Type B pancreatic cell (in vitro differentiated cells): ENCODE data around the gene TMEM271. TPM values are rescaled to one million over a fixed set of nuclear protein-coding genes. Genes with fewer than 3 reads are reported as not detected.

ENCODE experiments used
- DNase-seq: peaks from one replicate; pipeline ENCODE4 v3.0.0; 2021; ENCODE audit warnings: mixed read lengths; ENCODE audit not compliant: unreplicated experiment; ENCODE audit errors: extremely low spot score
- H3K27ac Mint-ChIP-seq: 2 replicates; pipeline ENCODE4 v1.8.0; 2021; ENCODE audit warnings: mild to moderate bottlenecking, mixed read lengths
- H3K27me3 Mint-ChIP-seq: 2 replicates; pipeline ENCODE4 v1.8.0; 2021; ENCODE audit warnings: mixed read lengths
- H3K36me3 Mint-ChIP-seq: 2 replicates; pipeline ENCODE4 v1.8.0; 2021; ENCODE audit warnings: mixed read lengths
- H3K4me1 Mint-ChIP-seq: one replicate; pipeline ENCODE4 v1.8.0; 2021; ENCODE audit warnings: mixed read lengths; ENCODE audit not compliant: unreplicated experiment
- H3K4me3 Mint-ChIP-seq: 2 replicates; pipeline ENCODE4 v1.8.0; 2021; ENCODE audit warnings: mild to moderate bottlenecking, mixed read lengths
- H3K9me3 Mint-ChIP-seq: 2 replicates; pipeline ENCODE4 v1.8.0; 2021; ENCODE audit warnings: mixed read lengths
- CTCF ChIP-seq: fragments of 200-600 bp; sonication (generic); conservative IDR thresholded peaks from 2 replicates; pipeline ENCODE4 v1.5.0; 2021; ENCODE audit warnings: antibody characterized with exemption, mild to moderate bottlenecking
- total RNA-seq: library from RNA; stranded (reverse); gene quantifications from 2 replicates; pipeline ENCODE4 v1.2.1, GENCODE V29; 2021; ENCODE audit warnings: low replicate concordance

TMEM271 gene
- total RNA-seq, 1 donor from 2014 or later: 0.36 TPM

GRCh38 chr4:532588-533317 lies 43.3 kb downstream of the TMEM271 start:
- Mint-ChIP-seq H3K36me3 (peaks cover 13% of the 10 kb centered on the region), H3K27ac (no peak overlapping the region), H3K4me3 (no peak overlapping the region), H3K27me3 (no peaks in the 10 kb centered on the region), H3K9me3 (no peaks in the 10 kb centered on the region), H3K4me1 (no peaks in the 10 kb centered on the region)
- DNase-seq: no peak
- no peak for TF ChIP-seq CTCF

GRCh38 chr4:531721-532565 lies 44.2 kb downstream of the TMEM271 start:
- no peak for TF ChIP-seq CTCF
- H3K4me3 Mint-ChIP-seq: no peak overlapping the region
- no peak for DNase-seq
- no peaks in the 10 kb centered on the region for H3K4me1 Mint-ChIP-seq
- no peaks in the 10 kb centered on the region for H3K27me3 Mint-ChIP-seq
- peaks cover 13% of the 10 kb centered on the region for H3K36me3 Mint-ChIP-seq
- no peak overlapping the region for H3K27ac Mint-ChIP-seq
- H3K9me3 Mint-ChIP-seq: no peaks in the 10 kb centered on the region

GRCh38 chr4:531076-531475 lies 45.0 kb downstream of the TMEM271 start:
- H3K4me1 Mint-ChIP-seq: no peaks in the 10 kb centered on the region
- no peak for DNase-seq
- H3K27ac Mint-ChIP-seq: no peak overlapping the region
- no peaks in the 10 kb centered on the region for H3K9me3 Mint-ChIP-seq
- H3K4me3 Mint-ChIP-seq: no peak overlapping the region
- peaks cover 13% of the 10 kb centered on the region for H3K36me3 Mint-ChIP-seq
- no peak for TF ChIP-seq CTCF
- H3K27me3 Mint-ChIP-seq: no peaks in the 10 kb centered on the region

GRCh38 chr4:530017-530781 lies 45.9 kb downstream of the TMEM271 start:
- Mint-ChIP-seq H3K9me3 (no peaks in the 10 kb centered on the region), H3K4me3 (no peak overlapping the region), H3K27me3 (no peaks in the 10 kb centered on the region), H3K4me1 (no peaks in the 10 kb centered on the region), H3K27ac (no peak overlapping the region), H3K36me3 (peaks cover 15% of the 10 kb centered on the region)
- no peak for TF ChIP-seq CTCF
- no peak for DNase-seq

- H3K4me3 Mint-ChIP-seq: no peak overlapping the region
- no peaks in the 10 kb centered on the region for H3K27me3 Mint-ChIP-seq
- no peaks in the 10 kb centered on the region for H3K4me1 Mint-ChIP-seq
- H3K27ac Mint-ChIP-seq: no peak overlapping the region
- no peak for DNase-seq
- TF ChIP-seq CTCF: no peak
- H3K9me3 Mint-ChIP-seq: no peaks in the 10 kb centered on the region
- peaks cover 18% of the 10 kb centered on the region for H3K36me3 Mint-ChIP-seq
These were observed 46.5 kb downstream of the TMEM271 start for GRCh38 chr4:529563-529962.
